Colonic mucosa (tissue), 4 donors: ENCODE data around the gene LRG1. TPM values are rescaled to one million over a fixed set of nuclear protein-coding genes. Genes with fewer than 3 reads are reported as not detected.

ENCODE experiments used
- DNase-seq: peaks from one replicate; pipeline ENCODE4 v3.0.0-alpha.2; 2020
- H3K27ac ChIP-seq: fragments of 200-600 bp; one replicate; pipeline ENCODE4 v1.8.0; 2021
- H3K27me3 ChIP-seq: fragments of 200-600 bp; one replicate; pipeline ENCODE4 v1.8.0; 2021
- H3K36me3 ChIP-seq: fragments of 200-600 bp; one replicate; pipeline ENCODE4 v1.8.0; 2021
- H3K4me1 ChIP-seq: fragments of 200-600 bp; one replicate; pipeline ENCODE4 v1.8.0; 2021; ENCODE audit warnings: mild to moderate bottlenecking
- H3K4me3 ChIP-seq: fragments of 200-600 bp; one replicate; pipeline ENCODE4 v1.8.0; 2021
- H3K9ac ChIP-seq, 2 donors: one replicate each; pipeline ENCODE4 v1.7.0; 2013; ENCODE audit warnings: control low read depth in 2 of 2, low read depth in 2 of 2, low read length in 2 of 2
- H3K9me3 ChIP-seq: fragments of 200-600 bp; one replicate; pipeline ENCODE4 v1.8.0; 2021
- CTCF ChIP-seq: fragments of 200-600 bp; IDR thresholded peaks from one replicate; pipeline ENCODE4 v1.8.0; 2022; ENCODE audit warnings: antibody characterized with exemption, mild to moderate bottlenecking
- intact Hi-C: fragments of 100-400 bp; cut with DNase I; formaldehyde crosslinking; loops from one replicate; pipeline ENCODE4 v1.14.1; 2022
- total RNA-seq, 2 donors: library from RNA; stranded (reverse); fragmentation: NEBNext Ultra II Directional in 1 of 2; extraction: Animal tissue kit (Norgen Biotek cat#: 25700) in 1 of 2; gene quantifications; one replicate each; pipeline ENCODE4 v1.2.1, GENCODE V29; 2021
- donor health status: healthy.
- donor health status: DM: no; HTN: no; CAD: no.
- donor health status: DM: no; HTN: no; CAD: no.

The LRG1 gene
- total RNA-seq, 2 donors from 2014 or later, result 24.4 to 26.0 TPM

- Histone ChIP-seq H3K9me3 (no peaks in the 10 kb centered on the region), H3K27ac (no peak overlapping the region), H3K9ac (no peak overlapping the region), H3K4me3 (no peak overlapping the region), H3K36me3 (no peaks in the 10 kb centered on the region), H3K4me1 (no peaks in the 10 kb centered on the region), H3K27me3 (no peaks in the 10 kb centered on the region)
- DNase-seq, result no peak
- no peak for TF ChIP-seq CTCF
- intact Hi-C loops, result no loop called here
Measured at GRCh38 chr19:4488496-4488895, 51.3 kb downstream of the LRG1 start.

GRCh38 chr19:4487572-4487971 is 52.3 kb downstream of the LRG1 start:
- H3K4me1 ChIP-seq, result no peaks in the 10 kb centered on the region
- DNase-seq, result no peak
- H3K4me3 ChIP-seq, result no peak overlapping the region
- H3K27ac ChIP-seq, result no peak overlapping the region
- intact Hi-C loops, result no loop called here
- no peaks in the 10 kb centered on the region for H3K9me3 ChIP-seq
- H3K27me3 ChIP-seq, result no peaks in the 10 kb centered on the region
- no peak overlapping the region for H3K9ac ChIP-seq
- H3K36me3 ChIP-seq, result no peaks in the 10 kb centered on the region
- no peak for TF ChIP-seq CTCF

Other genes starting within 250 kb of the LRG1 start
- under 1 TPM in 1 of 2 donors, not detected in 1; 0.74 TPM for gene TMIGD2, start 237.6 kb downstream of the LRG1 start, total RNA-seq
- 1 to 10 TPM in 1 of 2 donors, under 1 TPM in 1; 0.98 to 2.4 TPM for gene FSD1, start 235.4 kb downstream of the LRG1 start, total RNA-seq
- 100 to 1,000 TPM; 197 to 218 TPM for gene STAP2, start 201.2 kb downstream of the LRG1 start, total RNA-seq
- gene MPND, start 196.5 kb downstream of the LRG1 start, total RNA-seq, result 10 to 100 TPM; 38.0 to 63.2 TPM
- 10 to 100 TPM; 54.0 to 66.6 TPM for gene SH3GL1, start 139.5 kb downstream of the LRG1 start, total RNA-seq
- gene CHAF1A, start 137.4 kb downstream of the LRG1 start, total RNA-seq, result 10 to 100 TPM; 15.6 to 53.2 TPM
- 10 to 100 TPM; 84.9 to 96.7 TPM for gene UBXN6, start 82.2 kb downstream of the LRG1 start, total RNA-seq
- 10 to 100 TPM; 32.7 to 55.0 TPM for gene HDGFL2, start 67.7 kb downstream of the LRG1 start, total RNA-seq
- 1 to 10 TPM in 1 of 2 donors, under 1 TPM in 1; 0.47 to 6.3 TPM for gene PLIN4, start 21.6 kb downstream of the LRG1 start, total RNA-seq
- 1 to 10 TPM; 2.0 to 3.5 TPM for gene PLIN5, start 4.8 kb downstream of the LRG1 start, total RNA-seq
- gene SEMA6B, start 19.6 kb upstream of the LRG1 start, total RNA-seq, result 1 to 10 TPM; 1.3 to 5.6 TPM
- 10 to 100 TPM; 14.2 to 24.1 TPM for gene TNFAIP8L1, start 99.5 kb upstream of the LRG1 start, total RNA-seq
- gene MYDGF, start 130.3 kb upstream of the LRG1 start, total RNA-seq, result 100 to 1,000 TPM; 108 to 182 TPM
- gene DPP9, start 183.8 kb upstream of the LRG1 start, total RNA-seq, result 100 to 1,000 TPM in 1 of 2 donors, 10 to 100 TPM in 1; 56.3 to 100 TPM